Uterus (tissue), 4 donors: Measurements from ENCODE around the gene NDUFA1. TPM values are rescaled to one million over a fixed set of nuclear protein-coding genes. Genes with fewer than 3 reads are reported as not detected.
"Not testable (repeated sequence)": the region's sequence is repeated elsewhere in the genome, so short reads cannot be mapped to it uniquely, and the experiment has no call there.

ENCODE experiments used
- DNase-seq, 2 donors: peaks; one replicate each; pipeline ENCODE4 v3.0.0-alpha.2; 2019 to 2020
- H3K27ac ChIP-seq, 2 donors: fragments of 200-600 bp; sonication (generic); 1 replicate in 1 of 2; 2 replicates in 1 of 2; pipeline ENCODE4 v1.5.1; 2016 to 2018
- H3K27me3 ChIP-seq, 2 donors: fragments of 200-600 bp; sonication (generic); one replicate each; pipeline ENCODE4 v1.5.1; 2018 to 2019; ENCODE audit warnings: control low read depth in 1 of 2
- H3K36me3 ChIP-seq, 2 donors: fragments of 200-600 bp; sonication (generic); one replicate each; pipeline ENCODE4 v1.5.1; 2019; ENCODE audit warnings: control low read depth in 1 of 2
- H3K4me1 ChIP-seq, 2 donors: fragments of 200-600 bp; sonication (generic); one replicate each; pipeline ENCODE4 v1.5.1; 2018 to 2019; ENCODE audit warnings: control low read depth in 1 of 2
- H3K4me3 ChIP-seq, 2 donors: fragments of 200-600 bp; sonication (generic); 1 replicate in 1 of 2; 2 replicates in 1 of 2; pipeline ENCODE4 v1.5.1; 2018 to 2019; ENCODE audit warnings: mild to moderate bottlenecking in 1 of 2
- H3K9me3 ChIP-seq, 2 donors: fragments of 200-600 bp; sonication (generic); one replicate each; pipeline ENCODE4 v1.5.1; 2019; ENCODE audit warnings: control low read depth in 1 of 2
- POLR2A ChIP-seq, 2 donors: fragments of 450-650 bp; IDR thresholded peaks; one replicate each; pipeline ENCODE4 v1.6.1; 2016; ENCODE audit warnings: antibody characterized with exemption in 2 of 2, mild to moderate bottlenecking in 1 of 2, moderate library complexity in 1 of 2
- intact Hi-C: fragments of 100-400 bp; cut with DNase I; formaldehyde crosslinking; loops from one replicate; pipeline ENCODE4 v1.15.1; 2023; ENCODE audit warnings: low total_unique reads
- total RNA-seq, 4 donors: library from RNA; depleted of rRNA in 3 of 4; stranded (reverse); fragments of >200 nt in 3 of 4; gene quantifications; one replicate each; pipeline versions ENCODE4 v1.1.0 to v1.2.4, GENCODE V29; 2014 to 2023
- TF ChIP-seq, protein P1 (sequence below), 4 experiments: fragments of 200-600 bp in 2 of 4; fragments of 450-650 bp in 2 of 4; sonication (generic) in 2 of 4; IDR thresholded peaks; one replicate each; pipeline ENCODE4 v1.5.1; 2016 to 2019; ENCODE audit warnings: antibody characterized with exemption in 4 of 4, mild to moderate bottlenecking in 2 of 4, moderate library complexity in 1 of 4
- donor health status: DM: yes; HTN: yes; CAD: no.

NDUFA1 gene
- total RNA-seq, 4 donors from 2014 or later = 5.1 to 112 (median 33.7) TPM

DNA sequence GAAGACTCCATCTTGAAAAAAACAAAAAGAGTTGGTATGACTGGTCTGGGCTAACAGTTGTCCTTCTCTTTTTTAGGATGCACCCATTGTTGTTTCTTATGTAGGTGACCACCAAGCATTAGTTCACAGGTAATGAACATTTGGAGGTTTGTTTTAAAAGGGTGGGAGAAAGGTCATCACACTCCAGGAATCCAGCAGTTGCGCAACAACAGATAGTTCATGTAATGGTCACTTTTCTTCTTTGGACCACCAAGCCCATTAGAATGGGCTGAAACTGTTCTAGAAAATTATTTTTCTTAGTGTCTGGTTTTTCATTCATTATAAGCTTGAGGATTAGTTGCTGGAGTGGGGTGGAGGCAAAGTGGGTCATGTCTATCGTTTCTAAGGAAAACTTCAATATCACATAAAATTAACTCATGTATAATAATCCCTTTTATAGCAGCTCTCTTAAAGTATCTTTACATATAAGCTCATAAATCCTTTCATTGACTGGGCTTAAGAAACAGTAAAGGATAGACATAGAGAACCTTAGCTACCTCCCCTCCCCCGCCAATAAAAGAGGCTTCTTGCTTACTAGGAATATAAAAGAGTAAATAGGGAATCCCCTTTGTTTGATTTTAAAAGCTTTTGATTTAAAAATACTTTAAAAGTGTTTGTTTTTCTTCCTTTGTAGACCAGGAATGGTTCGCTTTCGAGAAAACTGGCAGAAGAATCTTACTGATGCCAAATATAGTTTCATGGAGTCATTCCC is 48.4 kb downstream of the NDUFA1 start:
- Histone ChIP-seq H3K36me3 (no peaks in the 10 kb centered on the region), H3K27ac (no peak overlapping the region), H3K9me3 (no peaks in the 10 kb centered on the region), H3K4me3 (no peak overlapping the region), H3K27me3 (no peaks in the 10 kb centered on the region), H3K4me1 (no peaks in the 10 kb centered on the region)
- no peak for TF ChIP-seq POLR2A (IDR thresholded peaks at IDR 0.05)
- TF ChIP-seq, protein P1, sequence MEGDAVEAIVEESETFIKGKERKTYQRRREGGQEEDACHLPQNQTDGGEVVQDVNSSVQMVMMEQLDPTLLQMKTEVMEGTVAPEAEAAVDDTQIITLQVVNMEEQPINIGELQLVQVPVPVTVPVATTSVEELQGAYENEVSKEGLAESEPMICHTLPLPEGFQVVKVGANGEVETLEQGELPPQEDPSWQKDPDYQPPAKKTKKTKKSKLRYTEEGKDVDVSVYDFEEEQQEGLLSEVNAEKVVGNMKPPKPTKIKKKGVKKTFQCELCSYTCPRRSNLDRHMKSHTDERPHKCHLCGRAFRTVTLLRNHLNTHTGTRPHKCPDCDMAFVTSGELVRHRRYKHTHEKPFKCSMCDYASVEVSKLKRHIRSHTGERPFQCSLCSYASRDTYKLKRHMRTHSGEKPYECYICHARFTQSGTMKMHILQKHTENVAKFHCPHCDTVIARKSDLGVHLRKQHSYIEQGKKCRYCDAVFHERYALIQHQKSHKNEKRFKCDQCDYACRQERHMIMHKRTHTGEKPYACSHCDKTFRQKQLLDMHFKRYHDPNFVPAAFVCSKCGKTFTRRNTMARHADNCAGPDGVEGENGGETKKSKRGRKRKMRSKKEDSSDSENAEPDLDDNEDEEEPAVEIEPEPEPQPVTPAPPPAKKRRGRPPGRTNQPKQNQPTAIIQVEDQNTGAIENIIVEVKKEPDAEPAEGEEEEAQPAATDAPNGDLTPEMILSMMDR (IDR thresholded peaks at IDR 0.05) = no peak
- no peak for DNase-seq
- intact Hi-C loops = no loop called here

DNA sequence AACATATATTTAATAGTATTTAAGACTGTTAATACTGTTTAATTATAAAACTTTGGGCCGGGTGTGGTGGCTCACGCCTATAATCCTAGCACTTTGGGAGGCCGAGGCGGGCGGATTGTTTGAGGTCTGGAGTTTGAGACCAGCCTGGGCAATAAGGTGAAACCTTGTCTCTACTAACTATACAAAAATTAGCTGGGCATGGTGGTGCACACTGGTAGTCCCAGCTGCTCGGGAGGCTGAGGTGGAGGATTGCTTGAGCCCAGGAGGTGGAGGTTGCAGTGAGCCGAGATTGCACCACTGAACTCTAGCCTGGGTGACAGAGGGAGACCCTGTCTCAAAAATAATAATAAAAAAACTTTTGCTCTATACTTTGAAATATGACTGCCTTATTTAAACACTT is 50.8 kb downstream of the NDUFA1 start:
- DNase-seq, intact Hi-C loops, H3K36me3 ChIP-seq, H3K4me3 ChIP-seq, H3K4me1 ChIP-seq, H3K27ac ChIP-seq, H3K27me3 ChIP-seq, H3K9me3 ChIP-seq: not testable (repeated sequence)

Other genes with a start within 250 kb of the NDUFA1 start
- gene SEPTIN6, start 178.7 kb upstream of the NDUFA1 start, total RNA-seq = 10 to 100 TPM in 2 of 4 donors, 1 to 10 TPM in 2; 1.8 to 34.8 (median 15.5) TPM
- under 1 TPM in 1 of 4 donors, not detected in 3; 0.69 TPM for gene SOWAHD, start 113.2 kb upstream of the NDUFA1 start, total RNA-seq
- gene RPL39, start 80.2 kb upstream of the NDUFA1 start, total RNA-seq = 1,000 to 10,000 TPM; 2,055 to 6,062 (median 3,711) TPM
- 1 to 10 TPM; 1.8 to 9.8 (median 2.7) TPM for gene UPF3B, start 18.9 kb upstream of the NDUFA1 start, total RNA-seq
- gene RNF113A, start 99 bp upstream of the NDUFA1 start, total RNA-seq = 10 to 100 TPM in 2 of 4 donors, 1 to 10 TPM in 2; 6.2 to 15.1 (median 9.8) TPM
- under 1 TPM in 1 of 4 donors, not detected in 3; 0.97 TPM for gene AKAP14, start 24.1 kb downstream of the NDUFA1 start, total RNA-seq
- gene NKAP, start 71.9 kb downstream of the NDUFA1 start, total RNA-seq = 10 to 100 TPM in 1 of 4 donors, 1 to 10 TPM in 3; 1.5 to 13.7 (median 5.9) TPM
- not detected for gene RHOXF2B, start 205.9 kb downstream of the NDUFA1 start, total RNA-seq
- under 1 TPM in 1 of 4 donors, not detected in 3; 0.82 TPM for gene RHOXF1, start 244.1 kb downstream of the NDUFA1 start, total RNA-seq